ENCODE measurements around the gene MYMK. TPM values are rescaled to one million over a fixed set of nuclear protein-coding genes. Genes with fewer than 3 reads are reported as not detected.

Gene MYMK
- total and polyA plus RNA-seq, 12 donors = not detected

DNA sequence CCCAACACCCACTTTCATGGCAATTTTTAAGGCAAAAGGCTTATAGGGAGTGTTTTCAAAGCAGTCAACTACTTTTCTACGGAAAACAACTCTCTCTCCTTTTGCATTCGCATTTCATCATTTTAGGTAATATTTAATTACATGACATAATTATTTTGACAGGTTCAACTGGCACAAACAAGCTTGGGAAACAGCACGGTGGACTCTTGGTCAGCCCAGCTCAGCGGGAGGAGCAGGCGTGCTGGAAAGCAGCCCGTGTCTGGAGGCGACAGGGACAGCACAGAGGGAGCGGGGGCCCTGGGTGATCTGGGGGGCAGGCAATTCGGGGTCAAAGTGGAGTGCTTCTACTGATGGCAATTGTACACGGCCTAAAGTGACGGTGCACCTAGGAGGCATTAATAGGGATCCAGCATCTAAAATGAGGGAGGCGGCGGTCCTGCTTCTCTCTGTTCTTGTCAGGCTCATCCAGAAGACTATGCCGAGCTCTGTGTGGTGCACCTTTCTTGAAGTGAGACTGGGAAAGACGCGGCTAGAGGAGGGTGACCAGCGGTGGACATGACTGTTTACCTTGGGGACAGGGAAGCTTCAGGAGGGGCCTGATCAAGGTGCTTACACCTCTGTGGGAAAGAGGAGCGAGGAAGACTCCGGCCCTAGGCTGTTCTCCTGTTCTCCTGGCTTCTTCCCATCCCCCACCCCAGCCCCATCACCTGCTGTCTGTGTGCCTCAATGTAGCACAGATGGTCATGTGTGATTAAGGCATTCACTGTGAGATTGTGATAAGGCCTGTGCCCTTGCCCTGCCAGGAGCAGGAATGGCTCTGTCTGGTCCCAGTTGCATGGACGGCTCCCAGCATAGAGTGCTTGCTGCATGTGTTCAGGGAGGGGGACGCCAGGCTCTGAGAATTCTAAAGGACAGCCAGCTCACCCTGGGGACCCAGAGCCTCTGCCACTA is 3.4 kb downstream of the MYMK start:
- ATAC-seq = no peak
- intact Hi-C loops (cut with DNase I) = no loop called here
- no peak for DNase-seq
- WGBS, 2 donors = 90 to 92% methylated on average over 21 of the region's 21 CpGs
- TF ChIP-seq, protein P1, sequence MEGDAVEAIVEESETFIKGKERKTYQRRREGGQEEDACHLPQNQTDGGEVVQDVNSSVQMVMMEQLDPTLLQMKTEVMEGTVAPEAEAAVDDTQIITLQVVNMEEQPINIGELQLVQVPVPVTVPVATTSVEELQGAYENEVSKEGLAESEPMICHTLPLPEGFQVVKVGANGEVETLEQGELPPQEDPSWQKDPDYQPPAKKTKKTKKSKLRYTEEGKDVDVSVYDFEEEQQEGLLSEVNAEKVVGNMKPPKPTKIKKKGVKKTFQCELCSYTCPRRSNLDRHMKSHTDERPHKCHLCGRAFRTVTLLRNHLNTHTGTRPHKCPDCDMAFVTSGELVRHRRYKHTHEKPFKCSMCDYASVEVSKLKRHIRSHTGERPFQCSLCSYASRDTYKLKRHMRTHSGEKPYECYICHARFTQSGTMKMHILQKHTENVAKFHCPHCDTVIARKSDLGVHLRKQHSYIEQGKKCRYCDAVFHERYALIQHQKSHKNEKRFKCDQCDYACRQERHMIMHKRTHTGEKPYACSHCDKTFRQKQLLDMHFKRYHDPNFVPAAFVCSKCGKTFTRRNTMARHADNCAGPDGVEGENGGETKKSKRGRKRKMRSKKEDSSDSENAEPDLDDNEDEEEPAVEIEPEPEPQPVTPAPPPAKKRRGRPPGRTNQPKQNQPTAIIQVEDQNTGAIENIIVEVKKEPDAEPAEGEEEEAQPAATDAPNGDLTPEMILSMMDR (IDR thresholded peaks at IDR 0.05) = no peak
- Histone ChIP-seq H3K9me3 (no peaks in the 10 kb centered on the region), H3K4me3 (no peak overlapping the region), H3K27ac (no peak overlapping the region), H3K27me3 (peaks cover 0 to 5% (median 0%) of the 10 kb centered on the region in 7 donors), H3K4me1 (peaks cover 0 to 8% (median 5%) of the 10 kb centered on the region in 9 donors), H3K36me3 (no peaks in the 10 kb centered on the region)

DNA sequence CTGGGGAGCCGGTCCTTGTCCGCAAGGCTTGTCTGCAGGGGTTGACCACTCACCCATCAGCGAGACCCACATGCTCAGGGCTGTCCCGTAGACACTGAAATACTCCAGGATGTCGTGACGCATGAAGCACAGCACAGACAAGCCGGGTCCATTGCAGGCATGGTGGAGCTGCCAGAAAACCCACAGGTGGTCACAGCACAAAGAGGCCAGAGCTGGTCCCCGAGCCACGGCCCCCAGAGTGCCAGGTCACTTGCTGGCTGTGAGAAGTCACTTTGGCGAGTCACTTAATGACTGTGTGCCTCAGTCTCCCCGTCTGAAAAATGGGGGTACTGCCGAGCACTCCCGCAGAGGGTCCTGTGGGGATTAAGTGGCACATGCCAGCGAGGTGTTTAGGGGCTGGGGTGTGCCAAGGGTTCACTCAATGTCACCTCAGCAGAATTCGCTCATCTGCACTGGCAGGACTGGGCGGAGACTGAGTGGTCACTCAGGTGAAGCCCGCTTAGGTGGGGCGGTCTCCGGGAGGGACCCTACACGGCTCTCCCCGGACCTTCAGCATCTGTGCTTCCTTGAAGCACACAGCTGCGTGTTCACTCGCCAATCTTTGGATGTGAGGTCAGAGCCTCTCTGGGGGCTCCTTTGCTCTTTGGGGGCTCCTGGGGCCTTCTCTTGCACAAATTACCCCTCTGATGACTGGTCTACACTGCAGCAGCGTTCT is 4.5 kb downstream of the MYMK start:
- TF ChIP-seq, protein P1 (IDR thresholded peaks at IDR 0.05) = no peak
- 88 to 90% methylated on average over 24 of the region's 24 CpGs for whole genome bisulfite sequencing, 2 donors
- Histone ChIP-seq H3K4me1 (no peaks in the 10 kb centered on the region), H3K27ac (no peak overlapping the region), H3K9me3 (no peaks in the 10 kb centered on the region), H3K27me3 (peaks cover 0 to 16% (median 0%) of the 10 kb centered on the region in 7 donors), H3K4me3 (no peak overlapping the region), H3K36me3 (no peaks in the 10 kb centered on the region)
- ATAC-seq = no peak
- intact Hi-C loops (cut with DNase I) = no loop called here
- no peak for DNase-seq

DNA sequence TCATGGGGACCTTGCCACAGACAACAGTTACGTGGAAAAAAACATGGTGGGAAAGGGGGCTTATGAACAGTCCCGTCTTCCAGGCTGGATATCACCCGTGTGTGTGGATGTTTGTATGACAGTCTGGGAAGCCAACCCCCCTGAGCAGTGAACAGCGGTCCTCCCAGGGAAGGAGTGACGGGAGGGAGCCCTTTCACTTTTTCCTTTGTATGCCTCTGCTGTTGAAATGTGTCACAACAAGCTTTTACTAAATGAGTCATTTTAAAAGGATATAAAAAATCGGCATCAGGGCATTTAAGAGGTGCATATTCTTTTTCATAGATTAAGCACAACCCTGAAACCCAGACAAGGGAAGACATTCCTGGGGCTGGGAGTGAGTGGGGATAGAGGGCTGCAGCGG is 5.1 kb downstream of the MYMK start:
- H3K4me3 ChIP-seq = no peak overlapping the region
- H3K9me3 ChIP-seq = no peaks in the 10 kb centered on the region
- WGBS, 2 donors = 70 to 72% methylated on average over 7 of the region's 7 CpGs
- peaks cover 0 to 16% (median 0%) of the 10 kb centered on the region in 7 donors for H3K27me3 ChIP-seq
- H3K4me1 ChIP-seq = peaks cover under 1 to 5% (median 2%) of the 10 kb centered on the region in 9 donors
- DNase-seq (no peak), ATAC-seq (no peak)
- no peak overlapping the region for H3K27ac ChIP-seq
- TF ChIP-seq, protein P1 (IDR thresholded peaks at IDR 0.05) = no peak
- H3K36me3 ChIP-seq = no peaks in the 10 kb centered on the region
- intact Hi-C loops (cut with DNase I) = no loop called here

DNA sequence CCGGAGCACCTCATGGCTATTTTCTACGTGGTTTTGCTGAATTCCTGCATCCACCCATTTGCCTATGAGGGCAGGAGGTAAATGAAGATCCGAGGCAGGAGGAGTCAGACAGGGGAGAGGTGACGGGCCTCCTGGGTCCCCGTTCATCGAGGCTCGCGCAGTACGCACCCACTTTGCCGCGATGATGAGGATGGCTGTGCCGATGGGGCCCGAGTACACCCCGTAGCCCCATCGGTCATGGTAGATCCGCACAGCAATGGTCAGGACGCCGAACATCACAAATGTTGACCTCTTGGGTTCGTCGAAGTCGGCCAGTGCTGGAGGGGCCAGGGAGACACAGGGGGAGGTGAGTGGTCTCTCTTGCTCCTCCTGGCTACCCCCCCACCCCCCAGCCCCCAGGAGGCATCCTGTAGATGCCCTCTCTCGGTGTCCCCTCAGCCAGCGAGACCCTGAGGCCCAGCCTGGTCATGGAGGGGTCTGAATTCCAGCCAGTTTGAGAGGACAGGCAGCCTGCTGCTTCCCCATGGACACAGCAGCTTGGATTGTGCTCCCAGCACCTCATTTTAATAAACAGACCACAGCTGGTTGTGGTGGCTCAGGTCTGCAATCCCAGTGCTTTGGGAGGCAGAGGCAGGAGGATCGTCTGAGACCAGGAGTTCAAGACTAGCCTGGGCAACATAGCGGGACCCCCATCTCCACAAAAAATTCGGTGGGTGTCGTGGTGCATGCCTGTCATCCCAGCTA is 5.9 kb downstream of the MYMK start:
- Histone ChIP-seq H3K27ac (no peak overlapping the region), H3K4me1 (peaks cover 5 to 10% (median 7%) of the 10 kb centered on the region in 9 donors), H3K4me3 (no peak overlapping the region), H3K36me3 (no peaks in the 10 kb centered on the region), H3K9me3 (no peaks in the 10 kb centered on the region), H3K27me3 (peaks cover 0 to 16% (median 0%) of the 10 kb centered on the region in 7 donors)
- TF ChIP-seq, protein P1 (IDR thresholded peaks at IDR 0.05) = no peak
- ATAC-seq (no peak), DNase-seq (no peak)
- WGBS, 2 donors = 94% methylated on average over 27 of the region's 27 CpGs
- intact Hi-C loops (cut with DNase I) = no loop called here

All from heart right ventricle (tissue), 16 donors.